Psoas muscle (tissue), 8 donors: ENCODE results near the gene ZBTB9. TPM values are rescaled to one million over a fixed set of nuclear protein-coding genes. Genes with fewer than 3 reads are reported as not detected.

Experiments used
- ATAC-seq, 4 donors: fragments of 200-7000 bp; cut with Tn5 transposase; one replicate each; pipeline ENCODE4 v1.9.1; 2020; ENCODE audit warnings: moderate library complexity in 3 of 4, mild to moderate bottlenecking in 2 of 4
- DNase-seq, 2 donors: peaks; one replicate each; pipeline ENCODE4 v3.0.0-alpha.2; 2020
- H3K27ac ChIP-seq: fragments of 200-600 bp; one replicate; pipeline ENCODE4 v1.8.0; 2022
- H3K27me3 ChIP-seq, 3 donors: fragments of 200-600 bp in 1 of 3; one replicate each; pipeline versions ENCODE4 v1.6.1 to v1.8.0; 2013 to 2022; ENCODE audit warnings: low read length in 2 of 3, mild to moderate bottlenecking in 2 of 3, moderate library complexity in 1 of 3; ENCODE audit not compliant: insufficient read depth in 3 of 3
- H3K36me3 ChIP-seq, 2 donors: fragments of 200-600 bp in 1 of 2; one replicate each; pipeline versions ENCODE4 v1.6.1 to v1.8.0; 2013 to 2022; ENCODE audit warnings: low read depth in 1 of 2, mild to moderate bottlenecking in 1 of 2, moderate library complexity in 1 of 2; ENCODE audit not compliant: insufficient read depth in 1 of 2
- H3K4me1 ChIP-seq: fragments of 200-600 bp; one replicate; pipeline ENCODE4 v1.8.0; 2022
- H3K4me3 ChIP-seq: fragments of 200-600 bp; one replicate; pipeline ENCODE4 v1.8.0; 2022; ENCODE audit warnings: mild to moderate bottlenecking
- H3K9me3 ChIP-seq: fragments of 200-600 bp; one replicate; pipeline ENCODE4 v1.8.0; 2022
- WGBS, 3 donors: extraction: QIAGEN DNeasy Blood & Tissue Kit; methylation state at CpG; one replicate each; pipeline versions ENCODE4 v1.1.6 to v1.1.7; 2013; 5-methylcytosine and 5-hydroxymethylcytosine counted together
- intact Hi-C, 2 donors: fragments of 100-400 bp; cut with DNase I; formaldehyde crosslinking; loops; one replicate each; pipeline versions ENCODE4 v1.11.0 to v1.14.2; 2022
- polyA plus RNA-seq, 3 donors: library from polyadenylated mRNA; stranded (reverse); fragments of 200-250 nt; gene quantifications; one replicate each; pipeline ENCODE4 v1.2.3, GENCODE V29; 2013
- total RNA-seq, 4 donors: library from RNA; stranded (reverse); fragmentation: NEBNext Ultra II Directional in 2 of 4; extraction: Animal tissue kit (Norgen Biotek cat#: 25700) in 2 of 4; gene quantifications; one replicate each; pipeline versions ENCODE4 v1.2.1 to v1.2.4, GENCODE V29; 2021 to 2023
- TF ChIP-seq, protein P1 (sequence below): fragments of 200-600 bp; IDR thresholded peaks from one replicate; pipeline ENCODE4 v1.8.0; 2022; ENCODE audit warnings: antibody characterized with exemption
- donor health status: healthy with polysubstance abuse.
- donor health status: DM: no; HTN: no; CAD: no; lungs with moderate emphysema.
- donor health status: Bipolar disorder and iron deficiency.
- donor health status: healthy.
- donor health status: DM: yes; HTN: yes; CAD: no.
- donor health status: DM: no; HTN: no; CAD: no.
- donor health status: DM: no; HTN: no; CAD: no.
- donor health status: DM: yes; HTN: yes; CAD: no.

ZBTB9 gene
- total and polyA plus RNA-seq, 7 donors = 1.9 to 5.2 (median 3.7) TPM

DNA sequence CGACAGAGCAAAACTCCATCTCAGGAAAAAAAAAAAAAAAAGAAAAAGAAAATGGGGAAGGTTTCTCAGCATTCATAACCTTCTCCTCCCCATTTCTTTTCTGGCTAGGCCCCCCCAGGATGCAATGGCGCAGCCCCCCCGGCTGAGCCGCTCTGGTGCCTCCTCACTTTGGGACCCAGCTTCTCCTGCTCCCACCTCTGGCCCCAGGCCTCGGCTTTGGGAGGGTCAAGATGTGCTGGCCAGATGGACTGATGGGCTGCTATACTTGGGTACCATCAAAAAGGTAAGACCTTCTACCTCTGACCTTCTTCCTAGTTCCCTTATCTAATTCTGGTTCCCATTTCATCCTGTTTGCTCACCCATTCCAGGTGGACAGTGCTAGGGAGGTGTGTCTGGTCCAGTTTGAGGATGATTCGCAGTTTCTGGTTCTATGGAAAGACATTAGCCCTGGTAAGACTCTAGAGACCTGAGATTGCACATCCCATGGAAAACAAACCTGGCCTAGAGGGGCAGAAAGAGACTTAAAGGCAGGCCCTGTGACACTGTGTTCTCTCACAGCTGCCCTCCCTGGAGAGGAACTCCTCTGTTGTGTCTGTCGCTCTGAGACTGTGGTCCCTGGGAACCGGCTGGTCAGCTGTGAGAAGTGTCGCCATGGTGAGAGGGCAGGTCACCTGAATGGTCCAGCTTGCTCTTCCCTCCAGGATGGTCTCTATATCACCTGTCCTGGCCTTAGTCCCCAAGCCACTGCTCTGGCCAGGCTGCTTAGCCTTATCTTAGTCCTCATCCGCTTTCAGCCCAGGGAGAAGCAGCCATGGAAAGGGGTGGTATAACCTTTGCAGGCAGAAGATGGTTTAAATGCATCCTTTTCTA, 42.0 kb upstream of the ZBTB9 start:
- peaks cover 3 to 47% of the 10 kb centered on the region in 2 donors for H3K36me3 ChIP-seq
- intact Hi-C loops = loop anchor here in 1 of 2 donors (10.0 kb wide), 1 partner anchor 208 kb away; the partner anchor contains the start of genes HSD17B8, RING1, RXRB and SLC39A7
- ATAC-seq (no peak), DNase-seq (no peak)
- H3K9me3 ChIP-seq = no peaks in the 10 kb centered on the region
- peak overlapping the region; percentile 100 for H3K4me3 ChIP-seq
- no peaks in the 10 kb centered on the region for H3K27me3 ChIP-seq
- TF ChIP-seq, protein P1, sequence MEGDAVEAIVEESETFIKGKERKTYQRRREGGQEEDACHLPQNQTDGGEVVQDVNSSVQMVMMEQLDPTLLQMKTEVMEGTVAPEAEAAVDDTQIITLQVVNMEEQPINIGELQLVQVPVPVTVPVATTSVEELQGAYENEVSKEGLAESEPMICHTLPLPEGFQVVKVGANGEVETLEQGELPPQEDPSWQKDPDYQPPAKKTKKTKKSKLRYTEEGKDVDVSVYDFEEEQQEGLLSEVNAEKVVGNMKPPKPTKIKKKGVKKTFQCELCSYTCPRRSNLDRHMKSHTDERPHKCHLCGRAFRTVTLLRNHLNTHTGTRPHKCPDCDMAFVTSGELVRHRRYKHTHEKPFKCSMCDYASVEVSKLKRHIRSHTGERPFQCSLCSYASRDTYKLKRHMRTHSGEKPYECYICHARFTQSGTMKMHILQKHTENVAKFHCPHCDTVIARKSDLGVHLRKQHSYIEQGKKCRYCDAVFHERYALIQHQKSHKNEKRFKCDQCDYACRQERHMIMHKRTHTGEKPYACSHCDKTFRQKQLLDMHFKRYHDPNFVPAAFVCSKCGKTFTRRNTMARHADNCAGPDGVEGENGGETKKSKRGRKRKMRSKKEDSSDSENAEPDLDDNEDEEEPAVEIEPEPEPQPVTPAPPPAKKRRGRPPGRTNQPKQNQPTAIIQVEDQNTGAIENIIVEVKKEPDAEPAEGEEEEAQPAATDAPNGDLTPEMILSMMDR = no peak
- 88 to 89% (median 88%) methylated on average over 10 of the region's 10 CpGs for WGBS, 3 donors
- peaks cover 15% of the 10 kb centered on the region for H3K4me1 ChIP-seq
- H3K27ac ChIP-seq = peak overlapping the region; percentile 99

DNA sequence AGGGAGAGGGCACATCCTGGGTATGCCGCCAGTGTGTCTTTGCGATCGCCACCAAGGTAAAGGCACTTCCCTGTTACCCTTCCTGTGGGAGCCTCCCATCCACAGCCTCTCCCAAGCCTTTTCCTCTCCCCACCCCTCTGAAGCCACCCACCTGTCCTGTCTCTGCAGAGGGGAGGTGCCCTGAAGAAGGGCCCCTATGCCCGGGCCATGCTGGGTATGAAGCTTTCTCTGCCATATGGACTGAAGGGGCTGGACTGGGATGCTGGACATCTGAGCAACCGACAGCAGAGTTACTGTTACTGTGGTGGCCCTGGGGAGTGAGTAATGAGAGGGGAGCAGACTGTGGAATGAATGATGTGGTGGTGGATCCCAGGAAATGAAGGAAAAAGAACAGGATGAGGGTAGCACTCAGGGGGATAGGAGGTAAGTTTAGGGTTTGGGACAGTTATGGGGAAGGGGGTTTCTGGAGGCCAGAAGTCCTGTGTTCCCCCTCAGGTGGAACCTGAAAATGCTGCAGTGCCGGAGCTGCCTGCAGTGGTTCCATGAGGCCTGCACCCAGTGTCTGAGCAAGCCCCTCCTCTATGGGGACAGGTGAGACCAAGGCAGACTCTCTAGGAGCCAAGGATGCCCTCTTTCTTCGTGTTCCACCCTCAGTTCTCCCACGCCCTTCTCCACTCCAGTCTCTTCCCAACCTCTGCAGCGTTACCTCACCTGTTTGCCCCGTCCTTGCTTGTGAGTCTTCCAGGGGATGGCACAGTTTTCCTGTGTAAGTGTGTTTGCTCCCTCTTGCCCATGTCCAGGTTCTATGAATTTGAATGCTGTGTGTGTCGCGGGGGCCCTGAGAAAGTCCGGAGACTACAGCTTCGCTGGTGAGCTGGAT, 40.9 kb upstream of the ZBTB9 start:
- TF ChIP-seq, protein P1 = no peak
- Histone ChIP-seq H3K27me3 (no peaks in the 10 kb centered on the region), H3K4me3 (no peak overlapping the region), H3K27ac (no peak overlapping the region), H3K4me1 (peaks cover 19% of the 10 kb centered on the region), H3K36me3 (peaks cover 3 to 47% of the 10 kb centered on the region in 2 donors), H3K9me3 (no peaks in the 10 kb centered on the region)
- no peak for DNase-seq
- 80 to 82% (median 81%) methylated on average over 14 of the region's 14 CpGs for whole genome bisulfite sequencing, 3 donors
- no peak for ATAC-seq
- intact Hi-C loops = loop anchor here in 1 of 2 donors (10.0 kb wide), 1 partner anchor 209 kb away; the partner anchor contains the start of genes HSD17B8, RING1, RXRB and SLC39A7

DNA sequence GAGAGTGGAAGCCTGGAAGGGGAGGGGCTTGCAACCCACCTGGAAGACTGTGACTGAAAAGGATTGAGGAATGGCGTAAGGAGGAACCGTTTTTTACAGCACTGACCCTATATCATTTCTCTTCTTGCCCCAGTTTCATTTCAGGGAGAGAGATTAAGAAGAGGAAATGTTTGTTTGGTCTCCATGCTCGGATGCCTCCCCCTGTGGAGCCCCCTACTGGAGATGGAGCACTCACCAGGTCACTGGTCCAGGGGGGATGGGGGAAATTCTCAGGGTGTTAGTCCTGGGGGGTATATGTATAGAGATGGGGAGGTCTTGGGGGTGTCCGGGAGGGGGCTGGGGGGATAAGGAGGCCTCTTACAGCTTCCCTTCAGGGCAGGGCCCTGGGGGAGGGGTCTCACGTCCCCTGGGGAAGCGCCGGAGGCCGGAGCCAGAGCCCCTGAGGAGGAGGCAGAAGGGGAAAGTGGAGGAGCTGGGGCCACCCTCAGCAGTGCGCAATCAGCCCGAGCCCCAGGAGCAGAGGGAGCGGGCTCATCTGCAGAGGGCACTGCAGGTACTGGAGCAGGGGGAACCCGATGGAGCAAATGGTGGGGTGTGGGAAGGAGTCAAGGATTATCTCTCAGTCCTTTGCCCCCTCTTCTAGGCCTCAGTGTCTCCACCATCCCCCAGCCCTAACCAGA, 39.6 kb upstream of the ZBTB9 start:
- H3K27ac ChIP-seq = no peak overlapping the region

DNA sequence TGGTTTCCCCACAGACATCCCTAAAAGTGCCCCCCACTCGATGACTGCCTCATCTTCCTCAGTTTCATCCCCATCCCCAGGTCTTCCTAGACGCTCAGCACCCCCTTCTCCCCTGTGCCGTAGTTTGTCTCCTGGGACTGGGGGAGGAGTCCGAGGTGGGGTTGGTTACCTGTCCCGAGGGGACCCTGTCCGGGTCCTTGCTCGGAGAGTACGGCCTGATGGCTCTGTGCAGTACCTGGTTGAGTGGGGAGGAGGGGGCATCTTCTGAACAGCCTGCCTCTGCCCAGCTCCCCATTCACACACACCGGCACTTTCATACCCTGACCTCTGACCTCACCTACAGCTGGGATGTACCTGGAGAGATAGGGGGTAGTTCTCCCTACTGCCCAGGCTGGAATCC, 38.5 kb upstream of the ZBTB9 start:
- Histone ChIP-seq H3K9me3 (no peaks in the 10 kb centered on the region), H3K27ac (no peak overlapping the region)
- intact Hi-C loops = loop anchor here in 1 of 2 donors (10.0 kb wide), 1 partner anchor 211 kb away; the partner anchor contains the start of genes HSD17B8, RING1, RXRB and SLC39A7

More for the DNA sequence above, 39.6 kb upstream of the ZBTB9 start:
- ATAC-seq = no peak
- peaks cover 23% of the 10 kb centered on the region for H3K4me1 ChIP-seq
- TF ChIP-seq, protein P1 = no peak
- WGBS, 3 donors = 69 to 79% (median 74%) methylated on average over 11 to 12 of the region's 12 CpGs
- no peak for DNase-seq
- no peaks in the 10 kb centered on the region for H3K9me3 ChIP-seq
- H3K4me3 ChIP-seq = no peak overlapping the region
- H3K27me3 ChIP-seq = no peaks in the 10 kb centered on the region
- H3K36me3 ChIP-seq = peaks cover 3 to 47% of the 10 kb centered on the region in 2 donors
- intact Hi-C loops = loop anchor here in 1 of 2 donors (10.0 kb wide), 1 partner anchor 210 kb away; the partner anchor contains the start of genes HSD17B8, RING1, RXRB and SLC39A7

More for the DNA sequence above, 38.5 kb upstream of the ZBTB9 start:
- Histone ChIP-seq H3K27me3 (no peaks in the 10 kb centered on the region), H3K4me1 (peaks cover 23% of the 10 kb centered on the region), H3K36me3 (peaks cover 3 to 47% of the 10 kb centered on the region in 2 donors), H3K4me3 (no peak overlapping the region)
- ATAC-seq (no peak), DNase-seq (no peak)
- 69 to 72% (median 71%) methylated on average over 9 of the region's 9 CpGs for WGBS, 3 donors
- TF ChIP-seq, protein P1 = no peak
